Measurements from ENCODE around the gene IMPDH1. TPM values are rescaled to one million over a fixed set of nuclear protein-coding genes. Genes with fewer than 3 reads are reported as not detected.
A peak's percentile ranks its signal among the peaks of the same experiment; 100 is the strongest.

The IMPDH1 gene
- total and polyA plus RNA-seq, 9 donors = 16.5 to 29.9 (median 22.6) TPM

GRCh38 chr7:128360359-128360678 lies 49.5 kb downstream of the IMPDH1 start:
- Histone ChIP-seq H3K27ac (ENCODE audit: low read length) (no peak overlapping the region), H3K9me3 (replicated peaks; ENCODE audit: control insufficient read depth, low read depth, low read length) (no peaks in the 10 kb centered on the region), H3K36me3 (ENCODE audit: control insufficient read depth, insufficient read depth, low read length) (no peaks in the 10 kb centered on the region), H3K27me3 (ENCODE audit: control insufficient read depth, insufficient read depth, low read length) (peaks cover 42% of the 10 kb centered on the region), H3K4me1 (ENCODE audit: control insufficient read depth, insufficient read depth, low read length) (peaks cover 17% of the 10 kb centered on the region), H3K4me3 (ENCODE audit: low read length) (peak overlapping the region; percentile 54)
- 26% methylated on average over 5 of the region's 9 CpGs for WGBS (ENCODE audit: insufficient coverage)
- no peak for DNase-seq

GRCh38 chr7:128359939-128360338 lies 49.8 kb downstream of the IMPDH1 start:
- Histone ChIP-seq H3K9me3 (replicated peaks; ENCODE audit: control insufficient read depth, low read depth, low read length) (no peaks in the 10 kb centered on the region), H3K4me3 (ENCODE audit: low read length) (no peak overlapping the region), H3K4me1 (ENCODE audit: control insufficient read depth, insufficient read depth, low read length) (peaks cover 17% of the 10 kb centered on the region), H3K36me3 (ENCODE audit: control insufficient read depth, insufficient read depth, low read length) (no peaks in the 10 kb centered on the region), H3K27ac (ENCODE audit: low read length) (no peak overlapping the region), H3K27me3 (ENCODE audit: control insufficient read depth, insufficient read depth, low read length) (peaks cover 39% of the 10 kb centered on the region)
- no peak for DNase-seq
- 36% methylated on average over 3 of the region's 4 CpGs for WGBS (ENCODE audit: insufficient coverage)

GRCh38 chr7:128359336-128359735 lies 50.4 kb downstream of the IMPDH1 start:
- WGBS (ENCODE audit: insufficient coverage) = 94% methylated on average over 11 of the region's 12 CpGs
- H3K27ac ChIP-seq (ENCODE audit: low read length) = no peak overlapping the region
- H3K27me3 ChIP-seq (ENCODE audit: control insufficient read depth, insufficient read depth, low read length) = peaks cover 39% of the 10 kb centered on the region

GRCh38 chr7:128358233-128358632 lies 51.5 kb downstream of the IMPDH1 start:
- no peaks in the 10 kb centered on the region for H3K9me3 ChIP-seq (replicated peaks; ENCODE audit: control insufficient read depth, low read depth, low read length)
- no peak overlapping the region for H3K27ac ChIP-seq (ENCODE audit: low read length)
- peaks cover 39% of the 10 kb centered on the region for H3K27me3 ChIP-seq (ENCODE audit: control insufficient read depth, insufficient read depth, low read length)
- no peak overlapping the region for H3K4me3 ChIP-seq (ENCODE audit: low read length)
- no peaks in the 10 kb centered on the region for H3K36me3 ChIP-seq (ENCODE audit: control insufficient read depth, insufficient read depth, low read length)
- DNase-seq = no peak
- no CpG with 5 or more reads among the region's 1 CpG for WGBS (ENCODE audit: insufficient coverage)
- H3K4me1 ChIP-seq (ENCODE audit: control insufficient read depth, insufficient read depth, low read length) = peaks cover 17% of the 10 kb centered on the region

More at GRCh38 chr7:128359336-128359735, 50.4 kb downstream of the IMPDH1 start:
- H3K4me1 ChIP-seq (ENCODE audit: control insufficient read depth, insufficient read depth, low read length) = peaks cover 17% of the 10 kb centered on the region
- H3K36me3 ChIP-seq (ENCODE audit: control insufficient read depth, insufficient read depth, low read length) = no peaks in the 10 kb centered on the region
- H3K9me3 ChIP-seq (replicated peaks; ENCODE audit: control insufficient read depth, low read depth, low read length) = no peaks in the 10 kb centered on the region
- no peak overlapping the region for H3K4me3 ChIP-seq (ENCODE audit: low read length)
- DNase-seq = no peak

GRCh38 chr7:128357217-128357613 lies 52.6 kb downstream of the IMPDH1 start:
- Histone ChIP-seq H3K4me3 (ENCODE audit: low read length) (no peak overlapping the region), H3K27ac (ENCODE audit: low read length) (no peak overlapping the region), H3K36me3 (ENCODE audit: control insufficient read depth, insufficient read depth, low read length) (no peaks in the 10 kb centered on the region), H3K27me3 (ENCODE audit: control insufficient read depth, insufficient read depth, low read length) (peaks cover 41% of the 10 kb centered on the region), H3K9me3 (replicated peaks; ENCODE audit: control insufficient read depth, low read depth, low read length) (no peaks in the 10 kb centered on the region), H3K4me1 (ENCODE audit: control insufficient read depth, insufficient read depth, low read length) (peaks cover 21% of the 10 kb centered on the region)
- no peak for DNase-seq
- WGBS (ENCODE audit: insufficient coverage) = no CpG with 5 or more reads among the region's 6 CpGs

- H3K36me3 ChIP-seq (ENCODE audit: control insufficient read depth, insufficient read depth, low read length) = no peaks in the 10 kb centered on the region
- no peak for DNase-seq
- no peak overlapping the region for H3K4me3 ChIP-seq (ENCODE audit: low read length)
- H3K4me1 ChIP-seq (ENCODE audit: control insufficient read depth, insufficient read depth, low read length) = peaks cover 16% of the 10 kb centered on the region
- H3K27me3 ChIP-seq (ENCODE audit: control insufficient read depth, insufficient read depth, low read length) = peaks cover 37% of the 10 kb centered on the region
- 80% methylated on average over 2 of the region's 2 CpGs for WGBS (ENCODE audit: insufficient coverage)
- no peak overlapping the region for H3K27ac ChIP-seq (ENCODE audit: low read length)
- no peaks in the 10 kb centered on the region for H3K9me3 ChIP-seq (replicated peaks; ENCODE audit: control insufficient read depth, low read depth, low read length)
These were observed 53.1 kb downstream of the IMPDH1 start for GRCh38 chr7:128356546-128357216.

GRCh38 chr7:128353610-128354009 lies 56.2 kb downstream of the IMPDH1 start:
- no peak for DNase-seq
- no CpG with 5 or more reads among the region's 1 CpG for WGBS (ENCODE audit: insufficient coverage)
- peaks cover 49% of the 10 kb centered on the region for H3K27me3 ChIP-seq (ENCODE audit: control insufficient read depth, insufficient read depth, low read length)

GRCh38 chr7:128353189-128353588 lies 56.6 kb downstream of the IMPDH1 start:
- WGBS (ENCODE audit: insufficient coverage) = 75% methylated on average over 2 of the region's 3 CpGs
- no peaks in the 10 kb centered on the region for H3K36me3 ChIP-seq (ENCODE audit: control insufficient read depth, insufficient read depth, low read length)
- DNase-seq = no peak
- no peak overlapping the region for H3K4me3 ChIP-seq (ENCODE audit: low read length)
- H3K9me3 ChIP-seq (replicated peaks; ENCODE audit: control insufficient read depth, low read depth, low read length) = no peaks in the 10 kb centered on the region
- no peak overlapping the region for H3K27ac ChIP-seq (ENCODE audit: low read length)
- peaks cover 30% of the 10 kb centered on the region for H3K4me1 ChIP-seq (ENCODE audit: control insufficient read depth, insufficient read depth, low read length)
- H3K27me3 ChIP-seq (ENCODE audit: control insufficient read depth, insufficient read depth, low read length) = peaks cover 49% of the 10 kb centered on the region

More at GRCh38 chr7:128353610-128354009, 56.2 kb downstream of the IMPDH1 start:
- H3K4me3 ChIP-seq (ENCODE audit: low read length) = no peak overlapping the region
- no peaks in the 10 kb centered on the region for H3K9me3 ChIP-seq (replicated peaks; ENCODE audit: control insufficient read depth, low read depth, low read length)
- H3K4me1 ChIP-seq (ENCODE audit: control insufficient read depth, insufficient read depth, low read length) = peaks cover 28% of the 10 kb centered on the region
- no peaks in the 10 kb centered on the region for H3K36me3 ChIP-seq (ENCODE audit: control insufficient read depth, insufficient read depth, low read length)
- no peak overlapping the region for H3K27ac ChIP-seq (ENCODE audit: low read length)

GRCh38 chr7:128352636-128353035 lies 57.1 kb downstream of the IMPDH1 start:
- no peak for DNase-seq
- Histone ChIP-seq H3K27ac (ENCODE audit: low read length) (no peak overlapping the region), H3K36me3 (ENCODE audit: control insufficient read depth, insufficient read depth, low read length) (no peaks in the 10 kb centered on the region), H3K4me1 (ENCODE audit: control insufficient read depth, insufficient read depth, low read length) (peaks cover 32% of the 10 kb centered on the region), H3K4me3 (ENCODE audit: low read length) (no peak overlapping the region), H3K27me3 (ENCODE audit: control insufficient read depth, insufficient read depth, low read length) (peaks cover 51% of the 10 kb centered on the region), H3K9me3 (replicated peaks; ENCODE audit: control insufficient read depth, low read depth, low read length) (no peaks in the 10 kb centered on the region)
- WGBS (ENCODE audit: insufficient coverage) = 73% methylated on average over 1 of the region's 8 CpGs

- peak; percentile 50 for DNase-seq
- no peaks in the 10 kb centered on the region for H3K36me3 ChIP-seq (ENCODE audit: control insufficient read depth, insufficient read depth, low read length)
- WGBS (ENCODE audit: insufficient coverage) = 6% methylated on average over 32 of the region's 34 CpGs
- peaks cover 32% of the 10 kb centered on the region for H3K4me1 ChIP-seq (ENCODE audit: control insufficient read depth, insufficient read depth, low read length)
- peaks cover 51% of the 10 kb centered on the region for H3K27me3 ChIP-seq (ENCODE audit: control insufficient read depth, insufficient read depth, low read length)
- H3K27ac ChIP-seq (ENCODE audit: low read length) = no peak overlapping the region
- H3K4me3 ChIP-seq (ENCODE audit: low read length) = no peak overlapping the region
- H3K9me3 ChIP-seq (replicated peaks; ENCODE audit: control insufficient read depth, low read depth, low read length) = no peaks in the 10 kb centered on the region
These were observed 57.6 kb downstream of the IMPDH1 start for GRCh38 chr7:128352153-128352537.
